K562 treated with DMSO at 1 percent for 48 hours (cell line): ENCODE results near the gene KCNK10. TPM values are rescaled to one million over a fixed set of nuclear protein-coding genes. Genes with fewer than 3 reads are reported as not detected.

ENCODE experiments used
- total RNA-seq: library from RNA; unstranded; fragments of 300-600 nt; gene quantifications from 2 replicates; pipeline ENCODE4 v1.2.3, GENCODE V29; 2022; ENCODE audit warnings: low replicate concordance; ENCODE audit errors: extremely low read depth

Gene KCNK10
- not detected in 2 replicates for total RNA-seq

GRCh38 chr14:88323086-88323522, at the start of gene KCNK10:
Gene KCNK10 (minus strand): TSS chr14:88323269. CDS start chr14:88322798, 471 bp downstream.

Other genes with a start within 250 kb of the KCNK10 start
- not detected in 2 replicates for gene SPATA7, start 62.4 kb upstream of the KCNK10 start, total RNA-seq
- gene PTPN21, start 231.7 kb upstream of the KCNK10 start, total RNA-seq = not detected in 2 replicates
- not detected in 2 replicates for gene ZC3H14, start 239.8 kb upstream of the KCNK10 start, total RNA-seq